Glutamatergic neuron (in vitro differentiated cells): ENCODE data around the gene FOXO1. TPM values are rescaled to one million over a fixed set of nuclear protein-coding genes. Genes with fewer than 3 reads are reported as not detected.

Source experiments
- DNase-seq: peaks from one replicate; pipeline ENCODE4 v3.0.0; 2022
- H3K27ac Mint-ChIP-seq: one replicate; pipeline ENCODE4 v1.8.0; 2020; ENCODE audit warnings: mild to moderate bottlenecking, mixed read lengths, inconsistent platforms; ENCODE audit not compliant: unreplicated experiment
- H3K27me3 Mint-ChIP-seq: one replicate; pipeline ENCODE4 v1.8.0; 2020; ENCODE audit warnings: mild to moderate bottlenecking, moderate library complexity, mixed read lengths, inconsistent platforms; ENCODE audit not compliant: unreplicated experiment
- H3K36me3 Mint-ChIP-seq: one replicate; pipeline ENCODE4 v1.8.0; 2020; ENCODE audit warnings: mild to moderate bottlenecking, mixed read lengths, inconsistent platforms; ENCODE audit not compliant: unreplicated experiment
- H3K4me1 Mint-ChIP-seq: one replicate; pipeline ENCODE4 v1.8.0; 2020; ENCODE audit warnings: mild to moderate bottlenecking, low read depth, mixed read lengths, inconsistent platforms; ENCODE audit not compliant: unreplicated experiment
- H3K4me3 Mint-ChIP-seq: one replicate; pipeline ENCODE4 v1.8.0; 2020; ENCODE audit warnings: mild to moderate bottlenecking, mixed read lengths, inconsistent platforms; ENCODE audit not compliant: unreplicated experiment
- H3K9me3 Mint-ChIP-seq: one replicate; pipeline ENCODE4 v1.8.0; 2020; ENCODE audit warnings: mild to moderate bottlenecking, moderate library complexity, mixed read lengths, inconsistent platforms; ENCODE audit not compliant: unreplicated experiment
- CTCF ChIP-seq: fragments of 200-600 bp; sonication (generic); IDR thresholded peaks from one replicate; pipeline ENCODE4 v1.5.0; 2021; ENCODE audit not compliant: partially characterized antibody, unreplicated experiment
- total RNA-seq: library from RNA; stranded (reverse); fragmentation: NEBNext Ultra II Directional; extraction: Animal tissue kit (Norgen Biotek cat#: 25700); gene quantifications from one replicate; pipeline ENCODE4 v1.2.1, GENCODE V29; 2021; ENCODE audit not compliant: unreplicated experiment

Gene FOXO1
- total RNA-seq, 1 donor from 2014 or later = 1.4 TPM

GRCh38 chr13:40626977-40627376 is 39.5 kb downstream of the FOXO1 start:
- peaks cover 2% of the 10 kb centered on the region for H3K27me3 Mint-ChIP-seq
- no peaks in the 10 kb centered on the region for H3K4me1 Mint-ChIP-seq
- no peak overlapping the region for H3K27ac Mint-ChIP-seq
- H3K36me3 Mint-ChIP-seq = no peaks in the 10 kb centered on the region
- DNase-seq = no peak
- H3K9me3 Mint-ChIP-seq = no peaks in the 10 kb centered on the region
- no peak for TF ChIP-seq CTCF
- no peak overlapping the region for H3K4me3 Mint-ChIP-seq

GRCh38 chr13:40626561-40626960 is 39.9 kb downstream of the FOXO1 start:
- no peak for DNase-seq
- TF ChIP-seq CTCF = no peak
- Mint-ChIP-seq H3K27me3 (peaks cover 2% of the 10 kb centered on the region), H3K36me3 (no peaks in the 10 kb centered on the region), H3K4me3 (no peak overlapping the region), H3K9me3 (no peaks in the 10 kb centered on the region), H3K4me1 (no peaks in the 10 kb centered on the region), H3K27ac (no peak overlapping the region)

- no peak overlapping the region for H3K4me3 Mint-ChIP-seq
- no peaks in the 10 kb centered on the region for H3K36me3 Mint-ChIP-seq
- H3K27ac Mint-ChIP-seq = no peak overlapping the region
- peaks cover 2% of the 10 kb centered on the region for H3K27me3 Mint-ChIP-seq
- no peaks in the 10 kb centered on the region for H3K9me3 Mint-ChIP-seq
- no peak for TF ChIP-seq CTCF
- no peak for DNase-seq
- no peaks in the 10 kb centered on the region for H3K4me1 Mint-ChIP-seq
Measured at GRCh38 chr13:40624986-40625385, 41.5 kb downstream of the FOXO1 start.

GRCh38 chr13:40624383-40624782 is 42.1 kb downstream of the FOXO1 start:
- DNase-seq = no peak
- Mint-ChIP-seq H3K36me3 (no peaks in the 10 kb centered on the region), H3K27ac (no peak overlapping the region), H3K4me1 (no peaks in the 10 kb centered on the region), H3K9me3 (no peaks in the 10 kb centered on the region), H3K27me3 (peaks cover 2% of the 10 kb centered on the region), H3K4me3 (no peak overlapping the region)
- TF ChIP-seq CTCF = no peak

GRCh38 chr13:40622761-40623160 is 43.7 kb downstream of the FOXO1 start:
- Mint-ChIP-seq H3K27ac (no peak overlapping the region), H3K4me1 (no peaks in the 10 kb centered on the region), H3K9me3 (no peaks in the 10 kb centered on the region), H3K4me3 (no peak overlapping the region), H3K36me3 (no peaks in the 10 kb centered on the region), H3K27me3 (no peaks in the 10 kb centered on the region)
- no peak for TF ChIP-seq CTCF
- no peak for DNase-seq
